ENCODE data around the gene FAM118A.
"Not testable (repeated sequence)": the region's sequence is repeated elsewhere in the genome, so short reads cannot be mapped to it uniquely, and the experiment has no call there.

FAM118A gene

GRCh38 chr22:45310331-45310976, 720 bp downstream of the FAM118A start:
- peak; percentile 23 for DNase-seq

GRCh38 chr22:45310977-45311531, 1.3 kb downstream of the FAM118A start:
- peak; percentile 22 for DNase-seq

GRCh38 chr22:45312415-45312814, 2.7 kb downstream of the FAM118A start:
- DNase-seq: no peak

- peak; percentile 39 for DNase-seq
Measured at GRCh38 chr22:45312856-45313255, 3.1 kb downstream of the FAM118A start.

GRCh38 chr22:45314054-45314721, 4.5 kb downstream of the FAM118A start:
- DNase-seq: peak; percentile 96

- peak; percentile 81 for DNase-seq
Measured at GRCh38 chr22:45314786-45315185, 5.1 kb downstream of the FAM118A start.

- no peak for DNase-seq
Measured at GRCh38 chr22:45316796-45317526, 7.2 kb downstream of the FAM118A start.

- no peak for DNase-seq
Measured at GRCh38 chr22:45317551-45318167, 7.9 kb downstream of the FAM118A start.

- peak; percentile 68 for DNase-seq
Measured at GRCh38 chr22:45318168-45318557, 8.4 kb downstream of the FAM118A start.

GRCh38 chr22:45318558-45319323, 9.0 kb downstream of the FAM118A start:
- no peak for DNase-seq

GRCh38 chr22:45319324-45319685, 9.6 kb downstream of the FAM118A start:
- no peak for DNase-seq

GRCh38 chr22:45320357-45320976, 10.7 kb downstream of the FAM118A start:
- DNase-seq: no peak

- DNase-seq: no peak
Measured at GRCh38 chr22:45321827-45322226, 12.1 kb downstream of the FAM118A start.

GRCh38 chr22:45322873-45323525, 13.3 kb downstream of the FAM118A start:
- DNase-seq: no peak

- no peak for DNase-seq
Measured at GRCh38 chr22:45323695-45324094, 14.0 kb downstream of the FAM118A start.

- DNase-seq: no peak
Measured at GRCh38 chr22:45324311-45324711, 14.6 kb downstream of the FAM118A start.

- not testable (repeated sequence) for DNase-seq
Measured at GRCh38 chr22:45328261-45328660, 18.5 kb downstream of the FAM118A start.

- peak; percentile 53 for DNase-seq
Measured at GRCh38 chr22:45328822-45329529, 19.2 kb downstream of the FAM118A start.

- no peak for DNase-seq
Measured at GRCh38 chr22:45329530-45329936, 19.8 kb downstream of the FAM118A start.

GRCh38 chr22:45330548-45330947, 20.8 kb downstream of the FAM118A start:
- DNase-seq: no peak

GRCh38 chr22:45331486-45331885, 21.8 kb downstream of the FAM118A start:
- DNase-seq: no peak
